Measurements from ENCODE around the gene SIAH1. TPM values are rescaled to one million over a fixed set of nuclear protein-coding genes. Genes with fewer than 3 reads are reported as not detected.
"Not testable (repeated sequence)": the region's sequence is repeated elsewhere in the genome, so short reads cannot be mapped to it uniquely, and the experiment has no call there.

SIAH1 gene
- polyA plus RNA-seq, 5 donors = 49.5 to 56.2 (median 51.4) TPM

GRCh38 chr16:48402547-48402946, 17.3 kb upstream of the SIAH1 start:
- DNase-seq = not testable (repeated sequence)

DNA sequence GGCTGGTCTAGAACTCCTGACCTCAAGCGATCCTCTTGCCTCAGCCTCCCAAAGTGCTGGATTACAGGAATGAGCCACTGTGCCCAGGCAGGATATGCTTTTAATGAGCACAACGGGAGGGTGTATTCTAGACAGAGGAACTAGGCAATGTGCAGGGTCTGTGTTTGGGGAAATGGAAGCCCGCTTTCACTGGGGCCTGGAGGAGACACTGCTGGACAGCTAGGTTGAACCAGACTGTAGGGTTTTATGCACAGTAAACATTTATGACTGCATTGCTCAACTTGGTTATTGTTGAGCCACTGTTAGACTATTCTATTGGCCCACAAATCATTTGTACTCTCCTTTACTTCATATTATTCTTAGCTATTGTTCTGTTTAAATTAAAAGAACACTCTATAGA, 10.2 kb upstream of the SIAH1 start:
- DNase-seq = no peak

DNA sequence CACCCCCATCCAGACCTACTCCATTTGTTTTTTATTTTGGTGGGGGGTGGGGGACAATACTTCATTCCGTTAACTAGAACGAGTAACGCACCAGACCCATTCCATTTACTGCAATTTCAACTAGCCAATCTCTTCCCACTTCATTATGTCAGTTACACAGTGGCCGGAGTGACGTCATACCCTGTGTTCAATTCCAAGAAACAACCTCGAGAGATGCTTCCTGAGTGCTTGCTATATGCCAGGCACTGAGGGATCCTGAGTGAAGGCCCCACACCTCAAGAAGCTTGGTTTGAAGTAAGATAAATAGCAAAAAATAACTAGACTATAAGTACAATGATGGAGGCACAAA, 9.1 kb upstream of the SIAH1 start:
- DNase-seq = no peak

DNA sequence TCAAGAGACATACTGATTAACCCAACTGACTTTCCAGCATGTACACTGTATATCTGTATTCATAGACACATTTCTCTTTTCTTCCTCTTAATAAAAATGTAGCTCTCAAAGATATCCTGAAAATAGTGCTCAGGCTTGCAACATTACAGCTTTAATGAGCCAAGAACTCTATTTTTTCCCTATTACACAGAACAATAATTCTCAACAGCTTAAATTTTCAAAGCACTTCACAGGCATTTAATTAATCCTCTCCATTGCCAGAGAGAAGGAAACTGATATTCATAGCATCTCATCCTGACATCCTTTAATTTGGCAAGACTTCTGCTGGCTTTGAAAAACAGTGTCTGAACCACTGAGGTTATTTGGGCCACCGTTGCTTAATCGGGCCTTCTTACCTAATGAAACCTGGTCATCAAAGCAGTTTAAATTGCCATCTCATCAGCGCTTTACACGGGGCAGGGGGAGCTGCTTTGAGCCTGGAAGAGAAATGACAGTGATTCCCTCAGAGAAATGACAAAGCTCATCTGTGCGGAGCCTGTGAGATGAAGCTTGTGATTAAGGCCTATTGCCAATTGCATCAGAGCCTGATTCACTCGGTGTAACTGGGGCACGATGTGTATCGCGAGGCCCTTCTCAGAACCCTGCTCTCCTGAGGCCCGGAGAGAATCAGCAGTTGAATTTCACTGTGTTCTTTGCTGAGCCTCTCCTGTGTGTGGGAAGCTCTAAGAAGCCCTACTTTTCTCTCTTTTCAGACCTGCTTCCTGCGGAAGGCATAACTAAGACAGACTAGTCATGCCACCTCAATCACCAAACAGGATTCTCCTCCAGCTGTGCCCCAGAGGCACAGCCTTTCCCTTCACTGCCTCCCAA, 8.5 kb upstream of the SIAH1 start:
- DNase-seq = peak; percentile 38 to 49

DNA sequence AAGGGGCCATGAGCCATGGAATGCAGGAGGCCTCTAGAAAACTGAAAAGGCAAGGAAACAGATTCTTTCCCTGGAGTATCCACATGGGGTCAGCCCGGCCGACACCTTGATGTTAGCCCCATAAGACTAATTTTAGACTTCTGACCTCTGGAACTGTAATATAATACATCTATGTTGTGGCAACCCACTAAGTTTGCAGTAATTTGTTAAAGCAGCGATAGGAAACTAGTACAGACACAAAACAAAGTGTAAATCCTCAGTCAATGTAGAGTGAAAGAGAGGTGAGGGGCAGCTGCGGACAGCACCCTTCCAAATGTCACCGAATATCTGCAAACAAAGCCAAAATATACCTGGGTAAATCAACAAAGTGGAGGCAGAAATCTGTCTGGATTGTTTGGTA, 7.2 kb upstream of the SIAH1 start:
- no peak for DNase-seq

- DNase-seq = no peak
These were observed 1.5 kb upstream of the SIAH1 start for GRCh38 chr16:48386559-48387312.

GRCh38 chr16:48384520-48385252, 527 bp downstream of the SIAH1 start:
- peak; percentile 67 to 68 for DNase-seq

DNA sequence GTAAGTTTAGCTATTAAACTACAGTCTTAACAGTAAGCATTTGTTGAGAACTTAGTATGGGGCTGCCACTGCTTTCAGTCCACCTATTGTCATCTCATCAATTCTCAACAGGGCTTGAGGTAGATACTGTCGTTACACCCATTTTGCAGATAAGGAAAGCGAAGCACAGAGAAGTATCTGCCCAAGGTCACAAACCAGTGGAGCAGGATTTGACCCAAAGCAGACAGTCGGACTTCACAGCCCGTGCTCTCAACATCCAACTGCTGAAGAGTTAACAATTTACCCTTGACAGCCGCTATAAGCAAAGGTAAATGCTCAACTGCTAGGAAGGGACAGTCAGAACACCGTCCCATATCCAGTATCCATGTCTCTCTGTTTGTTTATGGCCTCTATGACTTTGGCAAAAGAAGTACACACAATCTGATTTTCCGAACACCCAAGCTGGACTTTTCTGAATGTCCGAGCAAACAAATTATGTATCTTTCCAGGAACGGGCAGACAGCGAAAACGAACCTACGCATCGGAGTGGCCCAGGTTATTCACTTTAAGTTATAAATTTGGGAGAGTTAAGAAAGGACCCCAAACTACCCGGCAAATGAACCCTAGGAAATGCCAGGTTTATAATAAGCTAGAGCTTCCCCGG, 1.2 kb downstream of the SIAH1 start:
- DNase-seq = peak in 1 of 2 donors; percentile 59

DNA sequence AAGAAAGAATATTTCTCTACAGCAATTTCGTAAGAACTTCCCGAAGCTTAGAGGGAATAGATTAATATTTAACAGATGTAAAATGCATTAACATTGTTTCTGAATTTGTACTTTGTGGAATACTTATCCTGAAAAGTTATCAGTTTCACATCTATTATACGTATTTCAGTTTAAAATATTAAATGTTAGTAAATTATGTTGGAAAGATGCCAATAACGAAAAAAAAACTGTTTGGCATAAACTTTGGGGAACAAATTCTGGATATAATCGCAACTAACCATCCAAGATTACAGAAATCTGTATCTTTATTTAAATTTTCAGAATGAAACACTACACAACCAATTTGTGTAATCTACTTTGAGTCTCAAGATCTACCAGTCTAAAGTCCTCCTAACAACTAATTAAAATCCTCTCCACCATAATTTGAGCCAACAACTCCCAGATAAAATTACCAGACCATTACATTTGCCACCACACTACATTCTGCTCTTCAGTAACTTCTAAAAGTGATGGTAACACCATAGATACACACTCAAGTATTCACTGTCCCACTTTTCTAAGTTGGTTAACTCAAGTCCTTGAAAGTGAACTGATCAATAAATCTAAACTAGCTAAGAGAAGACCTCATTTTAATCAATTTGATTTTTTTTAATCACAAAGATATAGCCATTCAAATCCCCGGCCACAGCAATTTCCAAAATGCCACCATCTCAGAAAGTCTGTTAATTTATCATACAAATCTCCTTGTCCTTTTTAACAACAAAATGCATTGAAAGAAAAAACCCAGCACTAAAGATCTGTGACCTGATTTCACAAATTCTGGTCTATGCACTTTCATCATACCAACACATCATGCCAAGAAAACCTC, 2.0 kb downstream of the SIAH1 start:
- peak; percentile 44 to 49 for DNase-seq

DNA sequence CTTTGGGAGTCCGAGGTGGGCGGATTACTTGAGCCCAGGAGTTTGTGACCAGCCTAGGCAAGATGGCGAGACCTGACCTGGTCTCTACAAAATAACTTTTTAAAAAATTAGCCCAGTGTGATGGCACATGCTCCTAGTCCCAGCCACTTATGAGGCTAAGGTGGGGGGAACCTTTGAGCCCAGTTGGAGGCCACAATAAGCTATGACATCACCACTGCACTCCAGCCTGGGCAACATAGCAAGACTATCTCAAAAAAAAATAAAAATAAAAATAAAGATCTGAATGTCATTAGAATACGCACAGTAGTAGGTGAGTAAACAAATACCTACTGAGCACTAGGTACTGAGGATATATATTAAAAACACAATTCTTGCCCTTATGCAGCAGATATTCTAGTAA, 3.1 kb downstream of the SIAH1 start:
- DNase-seq = no peak

DNA sequence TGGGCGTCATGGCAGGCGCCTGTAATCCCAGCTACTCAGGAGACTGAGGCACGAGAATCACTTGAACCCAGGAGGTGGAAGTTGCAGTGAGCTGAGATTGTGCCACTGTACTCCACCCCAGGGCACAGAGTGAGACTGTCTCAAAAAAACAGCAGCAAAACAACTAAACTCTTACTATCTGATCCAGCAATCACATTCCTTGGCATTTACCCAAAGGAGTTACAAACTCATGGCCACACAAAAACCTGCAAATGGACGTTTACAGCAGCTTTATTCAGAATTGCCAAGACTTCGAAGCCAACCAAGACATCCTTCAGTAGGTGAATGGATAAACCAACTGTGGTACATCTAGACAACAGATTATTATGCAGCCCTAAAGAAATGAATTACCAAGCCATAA, 4.0 kb downstream of the SIAH1 start:
- DNase-seq = no peak

DNA sequence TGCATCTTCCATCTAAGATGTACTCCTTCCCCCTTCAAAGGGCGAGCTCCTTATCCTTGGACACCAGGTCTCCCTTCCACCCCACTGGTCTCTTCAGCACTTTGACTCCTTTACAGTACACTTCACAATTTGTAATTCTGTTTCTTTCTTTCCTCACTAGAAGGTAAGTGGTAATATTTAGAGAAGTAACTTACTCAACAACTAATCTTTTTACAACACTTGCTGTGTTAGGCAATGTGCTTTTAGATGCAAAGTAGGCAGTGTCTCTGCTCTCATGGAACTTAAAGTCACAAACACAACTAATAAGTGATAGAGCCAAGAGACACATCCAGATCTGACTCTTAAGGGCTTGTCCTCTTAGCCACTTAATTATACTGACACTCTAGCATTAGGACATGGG, 6.4 kb downstream of the SIAH1 start:
- no peak for DNase-seq

DNA sequence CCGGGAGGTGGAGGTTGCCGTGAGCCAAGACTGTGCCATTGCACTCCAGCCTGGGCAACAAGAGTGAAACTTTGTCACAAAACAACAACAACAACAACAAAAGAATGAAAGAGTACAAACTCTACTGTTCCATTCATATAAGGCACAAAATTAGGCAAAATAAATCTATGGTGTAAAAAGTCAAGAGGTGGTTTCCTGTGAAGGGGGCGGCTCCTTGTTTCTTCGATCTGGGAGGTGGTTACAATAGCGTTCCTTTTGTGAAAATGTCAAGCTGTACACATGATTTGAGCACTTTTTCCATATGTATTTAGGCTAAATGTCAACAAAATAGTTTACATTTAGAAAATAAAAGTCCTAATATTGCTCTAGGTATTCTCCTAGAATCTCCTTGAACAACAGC, 6.9 kb downstream of the SIAH1 start:
- no peak for DNase-seq

DNA sequence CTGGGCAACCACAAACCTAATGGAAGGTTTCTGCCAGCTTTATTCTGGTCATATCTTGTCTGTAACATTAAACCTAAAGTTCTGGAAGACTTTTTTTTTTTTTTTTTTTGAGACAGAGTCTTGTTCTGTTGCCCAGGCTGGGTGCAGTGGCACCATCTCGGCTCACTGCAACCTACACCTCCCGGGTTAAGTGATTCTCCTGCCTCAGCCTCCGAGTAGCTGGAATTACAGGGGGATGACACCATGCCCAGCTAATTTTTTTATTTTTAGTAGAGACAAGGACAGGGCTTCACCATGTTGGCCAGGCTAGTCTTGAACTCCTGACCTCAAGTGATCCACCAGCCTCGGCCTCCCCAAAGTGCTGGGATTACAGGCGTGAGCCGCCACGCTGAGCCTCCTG, 7.9 kb downstream of the SIAH1 start:
- not testable (repeated sequence) for DNase-seq

DNA sequence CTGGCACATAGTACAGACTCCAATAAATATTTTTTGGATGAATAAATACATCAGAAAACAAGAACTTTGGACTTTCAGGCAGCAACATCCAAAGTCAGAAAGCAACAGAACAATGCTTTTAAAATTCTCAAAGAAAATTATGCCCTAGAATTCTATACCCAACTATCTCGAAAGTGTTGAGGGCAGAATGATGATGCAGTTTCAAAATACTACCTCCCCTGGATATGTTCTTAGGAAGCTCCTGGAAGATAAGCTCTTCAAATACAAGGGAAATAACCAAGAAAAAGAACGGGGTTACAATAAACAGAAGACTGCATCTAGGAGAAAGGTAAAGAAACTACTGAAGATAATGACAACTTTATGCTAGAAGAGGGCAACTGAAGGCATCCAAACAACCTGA, 11.0 kb downstream of the SIAH1 start:
- no peak for DNase-seq

GRCh38 chr16:48373258-48374029, 11.8 kb downstream of the SIAH1 start:
- no peak for DNase-seq

DNA sequence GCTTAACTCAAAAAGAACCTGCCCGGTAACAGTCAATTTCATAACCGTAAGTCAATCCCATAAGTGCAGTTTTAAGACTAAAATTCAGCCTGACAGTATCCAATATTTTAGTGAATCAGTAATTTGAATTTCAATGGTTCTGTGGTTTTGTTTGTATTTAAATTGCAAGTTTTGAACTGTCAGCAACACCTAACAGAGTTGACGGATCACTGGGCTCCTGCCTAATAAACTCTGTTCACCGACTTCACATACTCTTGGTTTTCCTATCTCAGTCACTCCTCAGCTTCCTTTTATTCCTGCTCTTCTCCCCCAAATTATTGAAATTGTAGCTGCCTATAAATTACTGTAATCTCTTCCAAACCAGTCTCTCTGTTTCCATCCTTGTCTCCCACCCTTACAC, 12.5 kb downstream of the SIAH1 start:
- DNase-seq = no peak

- DNase-seq = no peak
These were observed 13.8 kb downstream of the SIAH1 start for GRCh38 chr16:48371393-48371780.

DNA sequence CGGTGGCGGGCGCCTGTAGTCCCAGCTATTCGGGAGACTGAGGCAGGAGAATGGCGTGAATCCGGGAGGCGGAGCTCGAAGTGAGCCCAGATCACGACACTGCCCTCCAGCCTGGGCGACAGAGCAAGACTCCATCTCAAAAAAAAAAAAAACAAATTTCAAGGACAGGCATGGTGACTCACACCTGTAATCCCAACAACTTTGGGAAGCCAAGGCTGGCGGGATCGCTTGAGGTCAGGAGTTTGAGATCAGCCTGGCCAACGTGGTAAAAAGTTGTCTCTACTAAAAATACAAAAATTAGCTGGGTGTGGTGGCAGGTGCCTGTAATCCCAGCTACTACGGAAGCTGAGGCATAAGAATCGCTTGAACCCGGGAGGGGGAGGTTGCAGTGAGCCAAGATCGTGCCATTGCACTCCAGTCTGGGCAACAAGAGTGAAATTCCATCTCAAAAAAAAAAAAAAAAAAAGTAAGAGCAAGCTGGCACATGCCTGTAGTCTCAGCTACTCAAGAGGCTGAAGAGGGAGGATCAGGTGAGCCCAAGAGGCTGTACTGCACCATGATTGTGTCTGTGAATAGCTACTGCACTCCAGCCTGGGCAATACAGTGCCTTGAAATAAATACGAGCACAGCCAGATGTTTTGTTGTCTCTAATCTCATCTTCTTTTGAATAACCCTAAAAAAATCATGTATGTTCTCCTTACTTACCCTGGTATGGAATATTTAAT, 14.4 kb downstream of the SIAH1 start:
- not testable (repeated sequence) for DNase-seq

GRCh38 chr16:48370229-48370628, 15.0 kb downstream of the SIAH1 start:
- no peak for DNase-seq

Data from right lung (tissue), 5 donors.